Spleen (tissue), 7 donors: ENCODE measurements around the gene ZDHHC14.

Experiments used
- POLR2A ChIP-seq, 3 donors: fragments of 450-650 bp; IDR thresholded peaks; one replicate each; pipeline ENCODE4 v1.5.1; 2017; ENCODE audit warnings: antibody characterized with exemption in 3 of 3, mild to moderate bottlenecking in 1 of 3
- TF ChIP-seq, protein P1 (sequence below), 11 experiments: fragments of 200-600 bp in 7 of 11; fragments of 450-650 bp in 4 of 11; sonication (generic) in 4 of 11; IDR thresholded peaks in 8 of 11; conservative IDR thresholded peaks in 3 of 11; 1 replicate in 7 of 11; 2 replicates in 4 of 11; pipeline versions ENCODE4 v1.4.0 to v1.8.0; 2016 to 2021; ENCODE audit warnings: antibody characterized with exemption in 11 of 11, inconsistent platforms in 4 of 11, mild to moderate bottlenecking in 1 of 11
- donor health status: DM: no; HTN: no; CAD: no; lungs with moderate emphysema.
- donor health status: DM: no; HTN: no; CAD: no.
- donor health status: DM: no; HTN: no; CAD: no.

DNA sequence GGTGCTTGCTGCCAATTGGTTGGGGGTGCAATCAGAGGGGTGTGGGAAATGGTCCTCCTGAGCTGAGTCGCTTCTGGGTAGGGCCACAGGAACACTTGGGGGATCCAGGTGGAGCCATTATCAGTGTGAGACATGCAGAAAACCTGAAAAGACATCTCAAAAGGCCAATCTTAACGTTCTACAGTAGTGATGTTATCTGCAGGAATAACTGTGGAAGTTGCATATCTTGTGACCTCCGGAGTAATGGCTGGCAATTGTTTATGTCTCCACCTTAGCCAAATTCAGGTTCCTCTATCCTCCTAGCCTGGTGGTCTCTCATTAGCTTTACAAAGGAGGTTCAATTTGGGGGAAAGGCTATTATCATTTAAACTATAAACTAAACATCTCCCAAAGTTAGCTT lies 327.2 kb downstream of the ZDHHC14 start:
- no peak for TF ChIP-seq POLR2A (IDR thresholded peaks at IDR 0.05)
- TF ChIP-seq, protein P1, sequence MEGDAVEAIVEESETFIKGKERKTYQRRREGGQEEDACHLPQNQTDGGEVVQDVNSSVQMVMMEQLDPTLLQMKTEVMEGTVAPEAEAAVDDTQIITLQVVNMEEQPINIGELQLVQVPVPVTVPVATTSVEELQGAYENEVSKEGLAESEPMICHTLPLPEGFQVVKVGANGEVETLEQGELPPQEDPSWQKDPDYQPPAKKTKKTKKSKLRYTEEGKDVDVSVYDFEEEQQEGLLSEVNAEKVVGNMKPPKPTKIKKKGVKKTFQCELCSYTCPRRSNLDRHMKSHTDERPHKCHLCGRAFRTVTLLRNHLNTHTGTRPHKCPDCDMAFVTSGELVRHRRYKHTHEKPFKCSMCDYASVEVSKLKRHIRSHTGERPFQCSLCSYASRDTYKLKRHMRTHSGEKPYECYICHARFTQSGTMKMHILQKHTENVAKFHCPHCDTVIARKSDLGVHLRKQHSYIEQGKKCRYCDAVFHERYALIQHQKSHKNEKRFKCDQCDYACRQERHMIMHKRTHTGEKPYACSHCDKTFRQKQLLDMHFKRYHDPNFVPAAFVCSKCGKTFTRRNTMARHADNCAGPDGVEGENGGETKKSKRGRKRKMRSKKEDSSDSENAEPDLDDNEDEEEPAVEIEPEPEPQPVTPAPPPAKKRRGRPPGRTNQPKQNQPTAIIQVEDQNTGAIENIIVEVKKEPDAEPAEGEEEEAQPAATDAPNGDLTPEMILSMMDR (IDR thresholded peaks at IDR 0.05 in 8 of 11, conservative IDR thresholded peaks at IDR 0.05 in 3 of 11): no peak
